GM18951 (cell line): ENCODE measurements around the gene SNX22.

Source experiments
- POLR2A ChIP-seq: IDR thresholded peaks from 4 replicates; pipeline ENCODE4 v1.6.1; 2011; ENCODE audit warnings: mild to moderate bottlenecking; ENCODE audit not compliant: insufficient read length, insufficient read depth; ENCODE audit errors: extremely low read depth
- in situ Hi-C: fragments of 300-500 bp; cut with MboI; formaldehyde crosslinking; loops from one replicate; pipeline ENCODE4 v1.12.0; 2022; ENCODE audit warnings: low sequenced_read_pairs, mixed read lengths, inconsistent platforms; ENCODE audit not compliant: unreplicated experiment

SNX22 gene

GRCh38 chr15:64155802-64156651, 4.5 kb downstream of the SNX22 start:
- TF ChIP-seq POLR2A: peak; percentile 28

GRCh38 chr15:64156652-64157331, 5.3 kb downstream of the SNX22 start:
- in situ Hi-C loops: no loop called here
- TF ChIP-seq POLR2A: peak; percentile 3

More at GRCh38 chr15:64155802-64156651, 4.5 kb downstream of the SNX22 start:
- in situ Hi-C loops: no loop called here

- no peak for TF ChIP-seq POLR2A
- in situ Hi-C loops: no loop called here
These were observed 6.1 kb downstream of the SNX22 start for GRCh38 chr15:64157599-64158125.

- TF ChIP-seq POLR2A: peak; percentile 38
- in situ Hi-C loops: no loop called here
These were observed 7.0 kb downstream of the SNX22 start for GRCh38 chr15:64158363-64159134.

- in situ Hi-C loops: no loop called here
- no peak for TF ChIP-seq POLR2A
These were observed 10.4 kb downstream of the SNX22 start for GRCh38 chr15:64161688-64162477.

- in situ Hi-C loops: no loop called here
- TF ChIP-seq POLR2A: no peak
These were observed 10.9 kb downstream of the SNX22 start for GRCh38 chr15:64162478-64162868.

DNA sequence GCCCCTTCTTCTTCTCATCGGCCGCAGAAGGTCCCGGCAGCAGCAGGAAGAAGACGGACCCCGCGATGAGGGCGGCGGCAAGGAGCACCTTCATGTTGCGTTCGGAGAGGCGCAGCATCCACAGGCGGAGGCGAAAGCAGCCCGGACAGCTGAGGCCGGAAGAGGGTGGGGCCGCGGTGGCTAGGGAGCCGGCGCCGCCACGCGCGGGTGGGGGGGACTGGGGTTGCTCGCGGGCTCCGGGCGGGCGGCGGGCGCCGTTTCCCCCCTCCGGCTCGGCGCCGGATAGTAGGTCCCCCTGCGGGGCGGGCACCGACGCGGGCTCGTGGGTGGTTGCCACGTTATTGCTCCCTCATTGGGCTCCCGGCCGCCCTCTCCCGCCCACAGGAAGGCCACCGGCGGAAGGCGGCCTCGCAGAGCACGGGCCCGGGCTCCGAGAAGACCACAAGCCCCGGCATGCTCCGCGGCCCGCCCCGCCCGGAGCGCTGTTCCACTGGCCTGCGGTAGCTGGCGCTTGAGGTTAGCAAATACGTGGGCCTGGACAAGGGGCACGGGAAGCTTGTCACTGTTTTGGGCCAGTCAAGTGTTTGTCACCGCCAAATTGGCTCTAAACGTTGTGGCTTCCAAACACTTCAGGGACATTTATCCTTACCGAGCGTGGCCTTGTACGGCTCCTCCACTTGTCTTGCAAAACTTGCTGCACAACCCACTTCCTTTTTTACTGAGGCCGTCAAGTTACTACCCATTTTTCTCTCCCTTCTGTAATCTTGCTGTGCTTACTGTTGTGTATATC, 11.5 kb downstream of the SNX22 start, which contains the start of gene PPIB:
Gene PPIB, minus strand, starts transcription at position 154 of the 790 bp plus-strand sequence. Its CDS starts 36 bp downstream, at position 118.
- in situ Hi-C loops: no loop called here
- TF ChIP-seq POLR2A: peak; percentile 95

DNA sequence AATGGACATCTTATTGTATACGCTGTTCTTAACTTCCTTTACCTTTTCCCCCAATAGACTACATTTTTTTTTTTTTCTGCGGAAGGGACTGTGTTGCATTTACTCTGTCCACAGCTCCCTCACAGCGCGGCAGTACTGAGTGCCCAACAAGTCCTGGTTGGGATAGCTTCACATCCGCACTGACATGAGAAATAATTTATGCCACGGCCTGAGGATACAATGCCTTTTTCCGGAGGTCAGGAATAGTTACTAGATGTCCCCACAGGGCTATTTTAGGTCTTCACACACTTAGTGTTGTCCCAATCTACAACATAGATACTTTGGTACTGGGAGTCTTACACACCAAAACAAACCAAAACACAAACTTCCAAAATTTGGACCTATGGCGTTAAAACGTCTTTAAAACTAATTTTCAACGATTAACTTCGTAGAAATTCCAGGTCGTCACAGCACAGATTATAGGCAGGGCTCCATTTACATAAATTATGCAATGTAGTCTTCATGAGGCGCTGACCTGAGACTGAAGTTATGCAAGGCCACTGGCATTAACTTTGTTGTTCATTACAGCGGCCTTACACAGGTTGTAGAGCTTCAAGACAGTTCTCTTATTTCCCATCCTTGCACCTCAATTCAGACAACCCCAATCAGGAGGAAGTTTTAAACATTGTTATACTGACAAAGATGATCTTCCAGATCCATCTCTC, 12.3 kb downstream of the SNX22 start:
- in situ Hi-C loops: no loop called here
- TF ChIP-seq POLR2A: no peak

- in situ Hi-C loops: no loop called here
- TF ChIP-seq POLR2A: no peak
These were observed 12.9 kb downstream of the SNX22 start for GRCh38 chr15:64164436-64164835.

DNA sequence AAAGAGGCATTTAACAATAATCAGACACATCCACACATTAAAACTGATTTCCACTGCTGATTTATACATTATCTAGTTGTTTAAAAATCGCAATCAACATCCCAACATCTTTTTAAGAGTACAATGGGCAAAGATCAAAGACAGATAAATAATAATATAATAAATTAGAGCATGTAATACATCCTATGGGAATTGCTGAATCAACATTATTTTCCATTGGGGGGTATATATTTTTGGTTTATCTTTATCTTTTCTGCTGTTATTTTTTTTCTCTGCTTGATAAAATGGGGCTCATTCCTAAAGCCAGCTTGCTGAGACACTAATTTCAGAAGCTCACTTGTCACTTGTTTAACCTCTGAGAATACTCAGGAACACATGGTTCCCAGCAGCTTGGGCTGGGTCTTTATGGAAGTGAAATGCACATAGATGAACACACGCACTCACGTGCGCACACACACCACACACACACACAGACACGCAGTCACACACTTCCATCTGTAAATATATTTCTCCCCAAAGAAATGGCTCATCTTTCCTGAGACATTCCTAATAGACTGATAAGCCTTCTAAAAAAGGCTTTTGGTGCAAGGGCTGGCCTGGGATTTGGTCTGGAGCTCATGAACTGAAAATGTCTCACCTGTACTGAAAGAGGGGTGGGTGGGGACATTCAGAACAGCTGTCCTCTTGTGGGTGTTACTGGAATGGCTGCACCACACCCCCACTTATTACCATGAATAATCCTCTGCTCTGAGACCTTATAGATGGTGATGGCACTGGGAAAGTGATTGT, 14.8 kb downstream of the SNX22 start:
- in situ Hi-C loops: no loop called here
- no peak for TF ChIP-seq POLR2A
